NCI-H1436 treated with DMSO at 0.1 percent for 48 hours (cell line): ENCODE measurements around the gene GABPA.
A peak's percentile ranks its signal among the peaks of the same experiment; 100 is the strongest.
"Not testable (repeated sequence)": the region's sequence is repeated elsewhere in the genome, so short reads cannot be mapped to it uniquely, and the experiment has no call there.

ENCODE experiments used
- DNase-seq: peaks from one replicate; lab custom pipeline; 2025; lab: John Stamatoyannopoulos, UW

Gene GABPA

GRCh38 chr21:25734904-25735645 lies at the start of gene GABPA, which contains the start of gene ATP5PF:
Gene GABPA (plus strand): TSS chr21:25734972. CDS start chr21:25741599, 6,627 bp downstream.
Gene ATP5PF (minus strand): TSS chr21:25734904. CDS start chr21:25729794, 5,110 bp downstream.
- peak; percentile 85 for DNase-seq

- DNase-seq, result no peak
Observed at GRCh38 chr21:25687787-25688186, 47.0 kb upstream of the GABPA start.

- no peak for DNase-seq
Observed at GRCh38 chr21:25688275-25689155, 46.3 kb upstream of the GABPA start.

- no peak for DNase-seq
Observed at GRCh38 chr21:25689226-25689625, 45.5 kb upstream of the GABPA start.

GRCh38 chr21:25691976-25692375 lies 42.8 kb upstream of the GABPA start:
- no peak for DNase-seq

- DNase-seq, result not testable (repeated sequence)
Observed at GRCh38 chr21:25695461-25695860, 39.3 kb upstream of the GABPA start.

GRCh38 chr21:25700741-25701140 lies 34.0 kb upstream of the GABPA start:
- no peak for DNase-seq

GRCh38 chr21:25701529-25701928 lies 33.2 kb upstream of the GABPA start:
- DNase-seq, result no peak

- no peak for DNase-seq
Observed at GRCh38 chr21:25708467-25709065, 26.2 kb upstream of the GABPA start.

- no peak for DNase-seq
Observed at GRCh38 chr21:25709684-25710265, 25.0 kb upstream of the GABPA start.

- no peak for DNase-seq
Observed at GRCh38 chr21:25710550-25710949, 24.2 kb upstream of the GABPA start.

GRCh38 chr21:25714066-25714465 lies 20.7 kb upstream of the GABPA start:
- not testable (repeated sequence) for DNase-seq

GRCh38 chr21:25717491-25718147 lies 17.2 kb upstream of the GABPA start:
- no peak for DNase-seq

- DNase-seq, result no peak
Observed at GRCh38 chr21:25721987-25722386, 12.8 kb upstream of the GABPA start.

GRCh38 chr21:25722631-25723030 lies 12.1 kb upstream of the GABPA start:
- DNase-seq, result no peak

- no peak for DNase-seq
Observed at GRCh38 chr21:25732091-25732760, 2.5 kb upstream of the GABPA start.

GRCh38 chr21:25733859-25734653 lies 716 bp upstream of the GABPA start:
- no peak for DNase-seq

GRCh38 chr21:25734654-25734903 lies 193 bp upstream of the GABPA start:
- no peak for DNase-seq

GRCh38 chr21:25735646-25736597 lies 1.1 kb downstream of the GABPA start:
- no peak for DNase-seq
